DMS114 treated with DMSO at 0.1 percent for 48 hours (cell line): Measurements from ENCODE around the gene VILL.

ENCODE experiments used
- DNase-seq: peaks from one replicate; lab custom pipeline; 2025; ENCODE audit not compliant: unreplicated experiment; lab: John Stamatoyannopoulos, UW

Gene VILL

DNA sequence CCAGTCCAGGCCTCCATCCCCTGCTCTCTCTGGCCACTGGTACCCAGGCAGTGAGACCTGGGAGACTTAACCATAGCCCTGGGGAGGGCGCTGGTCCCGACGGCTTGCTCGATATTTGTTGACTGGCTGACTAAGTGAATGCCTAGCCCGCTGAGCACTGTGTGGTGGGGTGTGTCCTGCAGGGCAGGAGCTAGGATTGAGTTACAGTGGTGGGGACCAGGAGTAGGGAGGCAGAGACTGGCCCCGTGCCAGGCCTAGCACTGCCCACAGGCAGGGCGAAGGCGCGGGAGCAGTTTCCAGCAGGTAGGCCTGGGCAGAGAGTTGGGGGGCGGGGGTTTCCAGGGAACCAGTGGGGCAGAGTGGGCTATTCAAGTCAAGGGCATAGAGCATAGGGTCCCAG is at the start of gene VILL:
Gene VILL (plus strand): TSS at position 260 of the 400 bp plus-strand sequence. CDS start 2,887 bp downstream, outside the sequence.
- no peak for DNase-seq

GRCh38 chr3:37941608-37942508 is 48.7 kb upstream of the VILL start:
- no peak for DNase-seq

DNA sequence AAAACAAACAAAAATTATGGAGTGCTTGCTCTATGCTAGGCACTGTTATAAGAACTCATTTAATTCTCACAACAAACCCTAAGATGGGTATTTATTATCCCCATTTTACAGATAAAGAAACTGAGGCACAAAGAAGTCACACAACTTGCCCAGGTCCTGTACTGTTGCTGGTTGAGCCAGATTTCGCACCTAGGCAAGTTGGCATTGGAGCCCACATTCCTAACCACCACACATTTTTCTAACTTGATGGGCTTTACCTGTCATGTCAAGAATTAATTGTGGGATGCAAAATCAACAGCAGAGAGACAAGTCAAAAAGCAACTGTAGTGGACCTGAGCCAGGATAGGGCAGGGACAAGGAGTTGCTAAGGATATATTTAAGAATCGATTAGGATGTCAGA is 47.9 kb upstream of the VILL start:
- no peak for DNase-seq

- no peak for DNase-seq
These were observed 47.5 kb upstream of the VILL start for GRCh38 chr3:37943126-37943525.

GRCh38 chr3:37943631-37944314 is 46.8 kb upstream of the VILL start:
- no peak for DNase-seq

GRCh38 chr3:37944391-37944842 is 46.2 kb upstream of the VILL start:
- DNase-seq: no peak

DNA sequence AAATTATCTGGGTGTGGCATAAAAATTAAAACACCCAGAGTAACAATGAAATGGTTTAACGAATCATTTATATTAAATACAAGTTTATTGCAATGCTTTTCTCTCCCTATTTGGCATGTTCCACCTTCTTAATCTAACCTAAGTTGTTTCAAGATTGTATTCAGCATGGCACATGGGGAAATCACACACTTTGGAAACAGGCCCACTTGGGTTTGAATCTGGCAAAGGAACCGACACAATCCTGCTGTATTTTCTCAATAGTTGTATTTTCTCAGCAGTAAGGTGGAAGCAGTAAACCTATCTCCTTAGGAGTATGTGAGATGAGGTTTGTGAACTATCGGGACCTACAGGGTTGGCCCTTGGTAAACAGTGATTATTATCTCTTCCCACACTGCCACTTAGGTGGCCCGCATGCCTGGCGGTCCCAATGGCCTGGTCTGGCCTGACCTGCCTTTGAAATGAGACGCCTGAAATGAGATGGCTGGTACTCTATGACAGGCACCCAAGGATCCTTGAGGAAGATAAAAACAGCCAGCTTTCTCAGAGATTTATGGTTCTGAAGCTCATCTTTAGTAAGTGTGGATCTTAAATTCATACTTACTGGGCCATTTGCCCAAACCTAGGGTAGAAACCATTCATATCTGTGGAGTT is 45.3 kb upstream of the VILL start:
- DNase-seq: no peak

- DNase-seq: no peak
These were observed 44.6 kb upstream of the VILL start for GRCh38 chr3:37945807-37946530.

DNA sequence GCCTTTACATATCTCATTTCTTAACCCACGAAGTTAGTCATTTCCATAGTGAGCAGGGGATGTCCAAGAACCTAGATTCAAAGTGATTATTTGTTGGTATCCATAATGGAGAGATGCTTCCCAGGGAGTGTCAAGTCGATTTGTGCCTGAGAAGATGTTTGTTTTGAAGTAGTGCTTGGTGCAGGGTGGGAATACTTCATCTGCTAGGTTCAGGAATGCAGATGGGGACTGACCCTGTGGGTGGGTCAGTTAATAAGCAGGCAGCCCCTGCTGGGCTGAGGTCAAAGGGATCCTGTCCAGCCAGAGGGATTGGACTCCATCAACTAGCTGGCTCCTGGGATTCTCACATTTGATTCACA is 44.1 kb upstream of the VILL start:
- DNase-seq: no peak

- no peak for DNase-seq
These were observed 40.7 kb upstream of the VILL start for GRCh38 chr3:37949866-37950265.

GRCh38 chr3:37952564-37952963 is 38.0 kb upstream of the VILL start:
- no peak for DNase-seq

DNA sequence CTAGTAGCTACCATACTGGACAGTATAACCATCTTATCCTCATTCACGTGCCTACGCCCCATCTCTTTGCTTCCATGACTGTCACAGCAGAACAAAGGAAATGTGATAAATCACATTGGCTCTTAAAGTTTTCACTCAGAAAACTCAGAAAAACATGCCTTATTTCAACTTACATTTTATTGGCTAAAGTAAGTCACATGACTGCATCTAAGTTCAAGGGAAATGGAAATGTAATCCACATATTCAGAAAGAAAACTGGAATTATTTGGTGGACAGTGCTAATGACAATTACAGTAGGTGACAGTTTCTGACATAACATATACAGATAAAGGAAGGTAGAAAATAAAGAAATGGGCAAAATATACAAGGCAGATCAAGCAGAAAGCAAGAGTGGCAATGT is 37.4 kb upstream of the VILL start:
- no peak for DNase-seq

GRCh38 chr3:37953707-37954394 is 36.7 kb upstream of the VILL start:
- DNase-seq: no peak

- DNase-seq: no peak
These were observed 35.7 kb upstream of the VILL start for GRCh38 chr3:37954881-37955280.

DNA sequence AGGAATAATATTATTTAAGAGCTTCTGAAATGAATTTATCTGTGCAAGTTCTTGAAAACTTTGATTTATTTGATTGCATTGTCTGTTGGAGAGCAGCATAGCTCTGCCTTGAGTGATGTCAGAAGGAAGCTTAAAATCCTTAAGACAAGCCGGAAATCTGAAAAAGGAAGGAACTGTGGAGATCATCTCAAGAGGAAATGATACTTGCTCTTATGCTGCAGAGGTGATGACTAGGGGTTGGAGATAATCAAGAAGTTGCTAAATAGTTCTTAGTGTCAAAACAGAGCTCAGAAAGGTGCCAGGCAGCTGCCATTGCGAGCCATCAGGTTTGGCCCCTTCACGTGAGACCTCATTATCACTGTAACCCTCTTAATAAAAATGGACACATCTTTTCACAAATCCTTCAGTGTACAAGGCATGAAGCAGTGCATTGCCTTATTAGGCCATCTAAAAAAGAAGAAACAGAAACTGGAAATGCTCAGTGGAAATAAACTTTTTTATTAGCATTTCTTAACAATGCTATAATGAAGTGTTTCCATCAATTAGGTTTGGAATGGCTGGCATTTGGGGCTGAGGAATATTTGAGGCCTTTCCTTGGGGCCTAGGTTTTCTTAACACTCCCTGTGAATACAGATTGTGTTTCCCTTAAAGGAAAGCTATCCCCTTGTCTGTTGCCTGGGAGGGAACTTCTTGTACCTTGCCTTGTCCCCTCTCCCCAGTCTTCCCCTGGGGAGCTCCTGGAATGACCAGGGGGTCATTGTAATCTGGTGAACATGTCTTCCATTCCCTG is 34.5 kb upstream of the VILL start:
- no peak for DNase-seq

GRCh38 chr3:37956723-37957538 is 33.7 kb upstream of the VILL start:
- DNase-seq: no peak

DNA sequence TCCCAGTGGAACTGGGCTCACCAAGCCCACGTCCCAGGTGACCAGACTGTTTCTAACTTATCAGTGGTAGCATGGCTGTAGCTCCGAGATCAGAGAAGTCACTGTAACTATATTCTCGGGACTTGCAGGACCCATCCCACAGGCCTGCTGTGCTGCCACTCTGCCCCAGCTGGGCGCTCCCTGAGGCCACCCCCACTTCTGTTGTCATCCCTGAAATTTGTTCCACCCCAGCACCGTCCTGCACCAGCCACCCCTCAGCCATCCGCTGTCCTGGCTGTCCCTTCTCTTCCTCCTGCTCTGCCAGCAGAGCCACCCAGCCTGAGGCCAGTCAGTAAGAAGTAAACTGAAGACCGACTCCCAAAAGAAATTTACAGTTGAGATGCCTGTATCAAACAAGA is 33.0 kb upstream of the VILL start:
- no peak for DNase-seq

- DNase-seq: no peak
These were observed 28.8 kb upstream of the VILL start for GRCh38 chr3:37961622-37962431.
